ENCODE measurements around the gene RYR3.

Gene RYR3

GRCh38 chr15:33662014-33662413, 351.2 kb downstream of the RYR3 start:
- DNase-seq, result no peak

GRCh38 chr15:33664947-33665346, 354.2 kb downstream of the RYR3 start:
- no peak for DNase-seq

- DNase-seq, result no peak
These were observed 359.8 kb downstream of the RYR3 start for GRCh38 chr15:33670567-33670966.

GRCh38 chr15:33671456-33671855, 360.7 kb downstream of the RYR3 start:
- no peak for DNase-seq

GRCh38 chr15:33675246-33675645, 364.5 kb downstream of the RYR3 start:
- DNase-seq, result no peak

GRCh38 chr15:33677238-33677830, 366.6 kb downstream of the RYR3 start:
- DNase-seq, result no peak

- DNase-seq, result no peak
These were observed 367.4 kb downstream of the RYR3 start for GRCh38 chr15:33678176-33678575.

- DNase-seq, result no peak
These were observed 367.8 kb downstream of the RYR3 start for GRCh38 chr15:33678602-33679001.

- no peak for DNase-seq
These were observed 368.3 kb downstream of the RYR3 start for GRCh38 chr15:33679061-33679460.

GRCh38 chr15:33680336-33680735, 369.6 kb downstream of the RYR3 start:
- no peak for DNase-seq

- no peak for DNase-seq
These were observed 382.5 kb downstream of the RYR3 start for GRCh38 chr15:33693166-33693800.

GRCh38 chr15:33698126-33698525, 387.4 kb downstream of the RYR3 start:
- no peak for DNase-seq

GRCh38 chr15:33699145-33699544, 388.4 kb downstream of the RYR3 start:
- DNase-seq, result no peak

GRCh38 chr15:33699691-33700447, 389.1 kb downstream of the RYR3 start:
- no peak for DNase-seq

- peak; percentile 17 for DNase-seq
These were observed 390.0 kb downstream of the RYR3 start for GRCh38 chr15:33700695-33701303.

GRCh38 chr15:33701304-33701696, 390.5 kb downstream of the RYR3 start:
- DNase-seq, result no peak

GRCh38 chr15:33706173-33706572, 395.4 kb downstream of the RYR3 start:
- no peak for DNase-seq

- no peak for DNase-seq
These were observed 400.0 kb downstream of the RYR3 start for GRCh38 chr15:33710748-33711147.

GRCh38 chr15:33716025-33716424, 405.3 kb downstream of the RYR3 start:
- DNase-seq, result no peak

- DNase-seq, result no peak
These were observed 410.2 kb downstream of the RYR3 start for GRCh38 chr15:33720952-33721351.

GRCh38 chr15:33722005-33722672, 411.4 kb downstream of the RYR3 start:
- no peak for DNase-seq

- no peak for DNase-seq
These were observed 411.9 kb downstream of the RYR3 start for GRCh38 chr15:33722673-33723015.

- DNase-seq, result no peak
These were observed 413.7 kb downstream of the RYR3 start for GRCh38 chr15:33724321-33725036.
